ENCODE data around the gene TXNDC15.

The TXNDC15 gene

DNA sequence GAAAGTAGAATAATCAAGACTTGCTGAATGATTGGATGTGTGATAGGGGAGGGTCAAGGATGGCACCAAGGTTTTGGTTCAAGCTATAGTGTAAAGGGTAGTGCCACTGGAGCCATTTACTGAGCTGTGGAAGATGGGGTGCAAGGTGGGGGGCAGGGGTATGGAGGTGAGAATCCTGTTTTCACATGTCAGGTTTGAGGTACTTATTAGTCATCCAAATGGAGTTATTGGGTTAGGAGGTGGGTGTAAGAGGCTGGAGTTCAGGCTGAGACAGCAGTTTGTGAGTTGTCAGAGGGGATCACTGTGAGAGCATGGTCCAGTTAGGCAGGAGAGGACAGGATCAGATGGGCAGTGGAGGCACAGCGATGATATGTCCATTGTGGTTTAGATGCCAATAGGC, 39.6 kb downstream of the TXNDC15 start:
- no peak for DNase-seq
- H3K9me3 ChIP-seq (ENCODE audit: control extremely low read depth in 1 of 5, control insufficient read depth in 4 of 5, insufficient read depth in 2 of 5, low read depth in 1 of 5, low read length in 4 of 5) = no peaks in the 10 kb centered on the region
- no peak overlapping the region for H3K27ac ChIP-seq (ENCODE audit: insufficient read depth in 1 of 2, low read depth in 1 of 2, low read length in 2 of 2, poor library complexity in 1 of 2, severe bottlenecking in 2 of 2)
- CTCF ChIA-PET = interaction anchor here (1.4 kb wide), 1 partner anchor 9 kb away, joined by 5 read pairs; the partner anchor contains the start of gene PCBD2
- peaks cover 9 to 64% (median 45%) of the 10 kb centered on the region in 4 experiments for H3K36me3 ChIP-seq (ENCODE audit: control insufficient read depth in 4 of 4, insufficient read depth in 4 of 4, low read length in 3 of 4)
- no peak overlapping the region for H3K4me3 ChIP-seq (ENCODE audit: control insufficient read depth in 1 of 7, extremely low read depth in 1 of 7, insufficient read depth in 4 of 7, low read depth in 2 of 7, low read length in 6 of 7)
- no peaks in the 10 kb centered on the region for H3K27me3 ChIP-seq (replicated peaks in 2 of 5; ENCODE audit: control insufficient read depth in 4 of 5, insufficient read depth in 5 of 5, low read length in 4 of 5)
- POLR2A ChIA-PET = no interaction called here
- H3K4me1 ChIP-seq (ENCODE audit: control extremely low read depth in 1 of 4, control insufficient read depth in 4 of 4, insufficient read depth in 4 of 4, low read length in 3 of 4) = no peaks in the 10 kb centered on the region
- 100% methylated on average over 1 of the region's 1 CpG for WGBS (ENCODE audit: insufficient coverage)

DNA sequence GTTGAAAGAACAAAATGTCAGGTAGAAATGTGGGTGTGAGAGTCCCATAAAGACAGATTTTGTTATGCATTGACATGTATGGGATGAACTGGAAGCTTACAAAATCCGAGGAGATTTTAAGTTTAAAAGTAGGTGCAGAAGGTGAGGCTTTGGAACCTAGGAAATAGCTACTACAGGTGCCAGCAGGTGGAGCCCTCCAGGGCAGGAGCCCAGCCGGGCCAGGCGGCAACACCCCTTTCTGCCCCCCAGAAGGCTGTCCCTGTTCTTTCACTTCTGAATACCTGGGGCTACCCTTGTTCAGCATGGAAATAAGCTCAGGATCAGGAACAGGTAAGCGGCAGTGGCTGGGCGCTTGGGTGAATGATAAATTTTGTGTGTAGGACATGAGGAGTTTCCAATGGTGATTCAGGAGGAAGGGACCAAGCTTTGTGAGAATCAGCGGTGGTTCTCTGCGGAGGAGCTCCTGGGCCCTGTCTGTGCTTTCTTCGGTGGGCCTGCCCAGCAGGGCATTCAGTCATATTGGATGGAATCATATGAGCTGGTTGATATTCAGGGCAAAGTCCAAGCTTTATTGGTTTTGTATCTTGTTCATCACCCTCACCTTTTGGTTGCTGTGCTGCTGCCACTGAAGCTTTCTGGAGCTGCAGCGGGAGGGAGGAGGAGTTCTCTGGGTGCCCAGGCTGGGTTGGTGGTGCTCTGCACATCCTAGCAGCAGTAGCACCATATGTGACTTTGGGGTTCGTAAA, 43.1 kb downstream of the TXNDC15 start:
- 97% methylated on average over 9 of the region's 10 CpGs for WGBS (ENCODE audit: insufficient coverage)
- no peaks in the 10 kb centered on the region for H3K27me3 ChIP-seq (replicated peaks in 2 of 5; ENCODE audit: control insufficient read depth in 4 of 5, insufficient read depth in 5 of 5, low read length in 4 of 5)
- H3K4me3 ChIP-seq (ENCODE audit: control insufficient read depth in 1 of 7, extremely low read depth in 1 of 7, insufficient read depth in 4 of 7, low read depth in 2 of 7, low read length in 6 of 7) = no peak overlapping the region
- DNase-seq = no peak
- H3K27ac ChIP-seq (ENCODE audit: insufficient read depth in 1 of 2, low read depth in 1 of 2, low read length in 2 of 2, poor library complexity in 1 of 2, severe bottlenecking in 2 of 2) = no peak overlapping the region
- no peaks in the 10 kb centered on the region for H3K9me3 ChIP-seq (ENCODE audit: control extremely low read depth in 1 of 5, control insufficient read depth in 4 of 5, insufficient read depth in 2 of 5, low read depth in 1 of 5, low read length in 4 of 5)
- POLR2A ChIA-PET = no interaction called here
- peaks cover 8 to 65% (median 42%) of the 10 kb centered on the region in 4 experiments for H3K36me3 ChIP-seq (ENCODE audit: control insufficient read depth in 4 of 4, insufficient read depth in 4 of 4, low read length in 3 of 4)
- CTCF ChIA-PET = interaction anchor here (0.6 to 2.4 kb wide), 7 partner anchors 10 to 419 kb away, joined by 3 to 9 read pairs (median 3); partner anchors contain the start of gene PCBD2
- H3K4me1 ChIP-seq (ENCODE audit: control extremely low read depth in 1 of 4, control insufficient read depth in 4 of 4, insufficient read depth in 4 of 4, low read length in 3 of 4) = no peaks in the 10 kb centered on the region

DNA sequence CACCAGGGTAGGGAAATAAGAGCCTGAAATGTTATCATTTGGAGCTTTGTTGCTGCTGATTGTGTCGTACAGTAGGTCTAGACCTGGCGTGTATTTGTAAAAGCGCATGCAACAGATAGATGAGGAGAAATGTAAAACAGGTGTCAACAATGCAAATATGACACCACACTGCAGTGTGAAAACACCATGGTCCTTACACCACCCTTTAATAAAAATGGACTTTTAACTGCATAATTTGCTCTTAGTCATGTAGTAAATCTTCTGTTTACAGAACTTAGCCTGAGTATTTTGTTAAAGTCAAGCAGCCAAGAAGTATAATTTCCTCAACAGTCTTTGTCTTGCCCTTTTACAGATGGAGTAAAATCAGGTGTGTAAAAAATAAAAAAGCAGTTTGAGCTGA, 44.7 kb downstream of the TXNDC15 start:
- no peaks in the 10 kb centered on the region for H3K27me3 ChIP-seq (replicated peaks in 2 of 5; ENCODE audit: control insufficient read depth in 4 of 5, insufficient read depth in 5 of 5, low read length in 4 of 5)
- no peak overlapping the region for H3K27ac ChIP-seq (ENCODE audit: insufficient read depth in 1 of 2, low read depth in 1 of 2, low read length in 2 of 2, poor library complexity in 1 of 2, severe bottlenecking in 2 of 2)
- no peak for DNase-seq
- peaks cover 5 to 52% (median 37%) of the 10 kb centered on the region in 4 experiments for H3K36me3 ChIP-seq (ENCODE audit: control insufficient read depth in 4 of 4, insufficient read depth in 4 of 4, low read length in 3 of 4)
- WGBS (ENCODE audit: insufficient coverage) = 100% methylated on average over 1 of the region's 3 CpGs
- ChIA-PET POLR2A (interaction anchor here (0.6 kb wide), 1 partner anchor 106 kb away, joined by 3 read pairs; no protein-coding TSS in a partner anchor), CTCF (interaction anchor here (2.2 kb wide), 1 partner anchor 272 kb away, joined by 9 read pairs; no protein-coding TSS in a partner anchor)
- H3K4me1 ChIP-seq (ENCODE audit: control extremely low read depth in 1 of 4, control insufficient read depth in 4 of 4, insufficient read depth in 4 of 4, low read length in 3 of 4) = no peaks in the 10 kb centered on the region
- H3K4me3 ChIP-seq (ENCODE audit: control insufficient read depth in 1 of 7, extremely low read depth in 1 of 7, insufficient read depth in 4 of 7, low read depth in 2 of 7, low read length in 6 of 7) = no peak overlapping the region
- H3K9me3 ChIP-seq (ENCODE audit: control extremely low read depth in 1 of 5, control insufficient read depth in 4 of 5, insufficient read depth in 2 of 5, low read depth in 1 of 5, low read length in 4 of 5) = no peaks in the 10 kb centered on the region

DNA sequence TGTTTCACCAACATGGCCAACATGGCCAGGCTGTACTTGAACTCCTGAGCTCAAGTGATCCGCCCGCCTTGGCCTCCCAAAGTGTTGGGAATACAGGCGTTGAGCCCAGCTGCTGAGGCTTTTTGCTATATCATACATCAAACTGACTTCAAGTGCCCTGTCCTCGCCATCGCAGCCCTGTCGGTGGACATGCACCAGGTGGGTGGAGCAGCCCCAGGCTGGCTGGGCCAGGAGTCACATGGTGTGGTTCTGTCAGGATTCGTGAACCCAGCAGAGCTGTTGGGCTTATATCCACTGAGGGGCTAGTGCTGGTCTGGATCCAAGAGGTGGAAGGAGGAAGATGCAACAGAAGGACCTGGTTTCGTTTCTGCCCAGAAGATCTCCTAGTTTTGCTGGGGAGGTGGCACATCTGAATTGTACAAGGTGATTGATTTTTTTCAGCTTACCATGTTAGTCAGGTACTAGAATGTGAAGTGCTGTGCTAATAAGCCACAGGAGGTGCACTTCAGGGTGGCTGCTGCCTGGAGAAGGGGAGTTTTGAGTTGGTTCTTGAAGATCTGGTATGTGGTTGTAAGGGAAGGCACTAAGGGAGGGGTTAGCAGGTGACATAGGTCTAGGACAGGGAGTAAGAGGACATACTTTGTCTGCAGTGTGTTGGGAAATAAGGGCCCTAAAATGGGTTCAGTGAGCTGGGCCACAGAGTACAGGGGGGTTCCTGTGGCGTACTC, 46.8 kb downstream of the TXNDC15 start:
- no peak overlapping the region for H3K27ac ChIP-seq (ENCODE audit: insufficient read depth in 1 of 2, low read depth in 1 of 2, low read length in 2 of 2, poor library complexity in 1 of 2, severe bottlenecking in 2 of 2)
- H3K9me3 ChIP-seq (ENCODE audit: control extremely low read depth in 1 of 5, control insufficient read depth in 4 of 5, insufficient read depth in 2 of 5, low read depth in 1 of 5, low read length in 4 of 5) = no peaks in the 10 kb centered on the region
- H3K27me3 ChIP-seq (replicated peaks in 2 of 5; ENCODE audit: control insufficient read depth in 4 of 5, insufficient read depth in 5 of 5, low read length in 4 of 5) = no peaks in the 10 kb centered on the region
- no peak for DNase-seq
- H3K4me3 ChIP-seq (ENCODE audit: control insufficient read depth in 1 of 7, extremely low read depth in 1 of 7, insufficient read depth in 4 of 7, low read depth in 2 of 7, low read length in 6 of 7) = no peak overlapping the region
- ChIA-PET POLR2A (no interaction called here), CTCF (interaction anchor here (1.1 to 1.3 kb wide), 2 partner anchors 8 to 14 kb away, joined by 3 to 5 read pairs; no protein-coding TSS in a partner anchor)
- WGBS (ENCODE audit: insufficient coverage) = 94% methylated on average over 6 of the region's 9 CpGs
- H3K36me3 ChIP-seq (ENCODE audit: control insufficient read depth in 4 of 4, insufficient read depth in 4 of 4, low read length in 3 of 4) = peaks cover 5 to 40% (median 28%) of the 10 kb centered on the region in 4 experiments
- H3K4me1 ChIP-seq (ENCODE audit: control extremely low read depth in 1 of 4, control insufficient read depth in 4 of 4, insufficient read depth in 4 of 4, low read length in 3 of 4) = no peaks in the 10 kb centered on the region

DNA sequence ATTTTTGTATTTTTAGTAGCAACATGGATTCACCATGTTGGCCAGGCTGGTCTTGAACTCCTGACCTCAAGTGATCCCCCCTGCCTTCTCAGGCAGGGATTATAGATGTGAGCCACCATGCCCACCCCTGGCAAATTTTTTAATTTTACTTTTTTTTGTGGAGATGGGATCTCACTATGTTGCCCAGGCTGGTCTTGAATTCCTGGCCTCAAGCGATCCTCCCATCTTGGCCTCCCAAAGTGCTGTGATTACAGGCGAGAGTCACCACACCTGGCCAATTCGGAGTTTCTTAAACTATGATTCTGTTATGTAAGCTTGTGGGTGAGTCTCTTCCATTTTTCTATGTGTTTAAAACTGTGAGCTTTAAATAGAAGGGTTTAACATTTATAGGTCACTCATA, 58.3 kb downstream of the TXNDC15 start:
- no peaks in the 10 kb centered on the region for H3K4me1 ChIP-seq (ENCODE audit: control extremely low read depth in 1 of 4, control insufficient read depth in 4 of 4, insufficient read depth in 4 of 4, low read length in 3 of 4)
- peaks cover 5 to 37% (median 28%) of the 10 kb centered on the region in 4 experiments for H3K36me3 ChIP-seq (ENCODE audit: control insufficient read depth in 4 of 4, insufficient read depth in 4 of 4, low read length in 3 of 4)
- no peaks in the 10 kb centered on the region for H3K27me3 ChIP-seq (replicated peaks in 2 of 5; ENCODE audit: control insufficient read depth in 4 of 5, insufficient read depth in 5 of 5, low read length in 4 of 5)
- ChIA-PET CTCF (interaction anchor here (1.5 to 1.8 kb wide), 2 partner anchors 12 to 21 kb away, joined by 4 read pairs; no protein-coding TSS in a partner anchor), POLR2A (no interaction called here)
- H3K9me3 ChIP-seq (ENCODE audit: control extremely low read depth in 1 of 5, control insufficient read depth in 4 of 5, insufficient read depth in 2 of 5, low read depth in 1 of 5, low read length in 4 of 5) = no peaks in the 10 kb centered on the region
- DNase-seq = no peak
- WGBS (ENCODE audit: insufficient coverage) = no CpG with 5 or more reads among the region's 3 CpGs
- H3K4me3 ChIP-seq (ENCODE audit: control insufficient read depth in 1 of 7, extremely low read depth in 1 of 7, insufficient read depth in 4 of 7, low read depth in 2 of 7, low read length in 6 of 7) = no peak overlapping the region
- no peak overlapping the region for H3K27ac ChIP-seq (ENCODE audit: insufficient read depth in 1 of 2, low read depth in 1 of 2, low read length in 2 of 2, poor library complexity in 1 of 2, severe bottlenecking in 2 of 2)

DNA sequence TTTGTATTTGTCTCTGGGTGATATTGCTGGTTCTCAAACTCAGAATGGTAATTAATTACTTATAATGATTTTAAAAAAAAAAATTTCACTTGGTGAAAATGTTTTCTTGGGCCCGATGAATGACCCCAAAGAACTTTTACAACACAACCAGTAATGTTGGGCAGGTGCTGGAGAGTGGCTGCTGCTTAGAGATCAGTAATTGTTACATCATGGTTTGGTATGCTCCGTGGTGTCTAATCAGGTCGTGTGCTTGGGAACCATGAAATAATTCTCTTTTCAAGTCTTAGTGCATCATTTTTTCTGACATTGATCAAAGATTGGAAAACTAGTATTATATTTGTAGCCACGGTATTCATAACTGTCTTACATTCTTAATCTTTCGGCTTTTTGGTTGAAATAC, 60.0 kb downstream of the TXNDC15 start:
- no peaks in the 10 kb centered on the region for H3K9me3 ChIP-seq (ENCODE audit: control extremely low read depth in 1 of 5, control insufficient read depth in 4 of 5, insufficient read depth in 2 of 5, low read depth in 1 of 5, low read length in 4 of 5)
- H3K27me3 ChIP-seq (replicated peaks in 2 of 5; ENCODE audit: control insufficient read depth in 4 of 5, insufficient read depth in 5 of 5, low read length in 4 of 5) = no peaks in the 10 kb centered on the region
- H3K4me1 ChIP-seq (ENCODE audit: control extremely low read depth in 1 of 4, control insufficient read depth in 4 of 4, insufficient read depth in 4 of 4, low read length in 3 of 4) = no peaks in the 10 kb centered on the region
- ChIA-PET POLR2A (no interaction called here), CTCF (no interaction called here)
- H3K36me3 ChIP-seq (ENCODE audit: control insufficient read depth in 4 of 4, insufficient read depth in 4 of 4, low read length in 3 of 4) = peaks cover 7 to 42% (median 31%) of the 10 kb centered on the region in 4 experiments
- H3K27ac ChIP-seq (ENCODE audit: insufficient read depth in 1 of 2, low read depth in 1 of 2, low read length in 2 of 2, poor library complexity in 1 of 2, severe bottlenecking in 2 of 2) = no peak overlapping the region
- WGBS (ENCODE audit: insufficient coverage) = no CpG with 5 or more reads among the region's 5 CpGs
- no peak for DNase-seq
- H3K4me3 ChIP-seq (ENCODE audit: control insufficient read depth in 1 of 7, extremely low read depth in 1 of 7, insufficient read depth in 4 of 7, low read depth in 2 of 7, low read length in 6 of 7) = no peak overlapping the region
